Fibroblast of mammary gland (primary cell): ENCODE data around the gene STAB1.

Experiments used
- DNase-seq: peaks from one replicate; pipeline ENCODE4 v3.0.0-alpha.2; 2010; ENCODE audit warnings: low read depth
- H3K4me3 ChIP-seq: 2 replicates; pipeline ENCODE4 v1.5.1; 2011; ENCODE audit warnings: low read depth, mild to moderate bottlenecking, low read length, moderate library complexity; ENCODE audit not compliant: control insufficient read depth
- TF ChIP-seq, protein P1 (sequence below): conservative IDR thresholded peaks from 2 replicates; pipeline ENCODE4 v1.5.1; 2011; ENCODE audit warnings: low read depth, low read length, inconsistent platforms; ENCODE audit not compliant: control insufficient read depth, insufficient read depth

STAB1 gene

DNA sequence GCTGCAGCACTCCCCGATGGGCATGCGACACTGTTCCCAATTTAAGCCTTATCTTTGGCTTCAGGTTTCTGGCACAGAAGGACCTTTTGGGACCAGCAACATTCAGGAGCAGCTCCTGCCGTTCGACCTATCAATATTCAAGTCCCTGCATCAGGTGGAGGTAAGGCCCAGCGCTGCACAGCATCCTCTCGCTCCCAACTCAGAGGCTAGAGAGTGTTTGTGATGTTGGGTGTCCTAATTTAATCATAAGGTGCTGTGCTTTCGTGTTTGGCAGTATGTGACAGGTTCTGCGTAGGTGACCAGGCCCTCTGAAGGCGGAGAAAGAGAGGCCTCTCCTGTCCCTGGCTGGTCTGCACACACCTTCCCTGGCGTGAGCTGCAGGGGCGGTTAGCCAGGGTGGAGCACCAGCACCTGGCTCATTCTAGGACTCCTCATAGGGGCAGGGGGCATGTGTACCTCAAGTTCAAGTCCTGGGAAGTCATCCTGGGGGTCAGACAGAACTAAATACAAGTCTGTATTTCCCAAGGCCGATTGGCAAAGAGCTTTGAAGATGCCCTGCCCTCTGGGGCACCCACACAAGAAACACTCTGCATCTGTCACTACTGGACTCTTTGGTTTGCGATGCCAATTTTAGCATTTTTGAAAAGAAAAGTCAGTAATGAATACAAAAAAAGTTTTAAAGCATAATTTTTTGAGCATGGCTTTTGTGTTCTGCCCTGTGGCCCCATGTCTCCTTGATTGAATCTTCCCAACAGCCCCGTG, 22.7 kb upstream of the STAB1 start:
- TF ChIP-seq, protein P1, sequence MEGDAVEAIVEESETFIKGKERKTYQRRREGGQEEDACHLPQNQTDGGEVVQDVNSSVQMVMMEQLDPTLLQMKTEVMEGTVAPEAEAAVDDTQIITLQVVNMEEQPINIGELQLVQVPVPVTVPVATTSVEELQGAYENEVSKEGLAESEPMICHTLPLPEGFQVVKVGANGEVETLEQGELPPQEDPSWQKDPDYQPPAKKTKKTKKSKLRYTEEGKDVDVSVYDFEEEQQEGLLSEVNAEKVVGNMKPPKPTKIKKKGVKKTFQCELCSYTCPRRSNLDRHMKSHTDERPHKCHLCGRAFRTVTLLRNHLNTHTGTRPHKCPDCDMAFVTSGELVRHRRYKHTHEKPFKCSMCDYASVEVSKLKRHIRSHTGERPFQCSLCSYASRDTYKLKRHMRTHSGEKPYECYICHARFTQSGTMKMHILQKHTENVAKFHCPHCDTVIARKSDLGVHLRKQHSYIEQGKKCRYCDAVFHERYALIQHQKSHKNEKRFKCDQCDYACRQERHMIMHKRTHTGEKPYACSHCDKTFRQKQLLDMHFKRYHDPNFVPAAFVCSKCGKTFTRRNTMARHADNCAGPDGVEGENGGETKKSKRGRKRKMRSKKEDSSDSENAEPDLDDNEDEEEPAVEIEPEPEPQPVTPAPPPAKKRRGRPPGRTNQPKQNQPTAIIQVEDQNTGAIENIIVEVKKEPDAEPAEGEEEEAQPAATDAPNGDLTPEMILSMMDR: no peak
- DNase-seq: no peak
- H3K4me3 ChIP-seq: no peak overlapping the region

DNA sequence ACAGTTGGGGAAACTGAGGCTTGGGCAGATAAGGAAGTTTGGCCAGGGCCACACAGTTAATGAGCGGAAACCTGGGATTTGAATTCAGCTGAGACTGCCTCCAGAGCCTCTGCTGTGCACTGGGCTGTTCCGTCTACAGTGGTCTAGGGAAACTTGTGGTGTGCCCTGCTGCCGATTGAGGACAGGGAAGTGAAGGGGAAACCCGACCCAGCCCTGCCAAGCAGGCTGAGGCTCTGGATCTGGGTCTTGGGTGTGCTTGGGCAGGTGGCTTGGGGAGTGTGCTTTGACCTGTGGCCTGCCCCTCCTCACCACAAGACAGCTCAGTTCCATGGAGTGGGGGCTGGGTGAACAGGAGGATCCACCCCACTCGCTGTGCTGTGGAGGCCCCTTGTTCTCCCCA, 22.1 kb upstream of the STAB1 start:
- DNase-seq: no peak
- TF ChIP-seq, protein P1: no peak
- no peak overlapping the region for H3K4me3 ChIP-seq

DNA sequence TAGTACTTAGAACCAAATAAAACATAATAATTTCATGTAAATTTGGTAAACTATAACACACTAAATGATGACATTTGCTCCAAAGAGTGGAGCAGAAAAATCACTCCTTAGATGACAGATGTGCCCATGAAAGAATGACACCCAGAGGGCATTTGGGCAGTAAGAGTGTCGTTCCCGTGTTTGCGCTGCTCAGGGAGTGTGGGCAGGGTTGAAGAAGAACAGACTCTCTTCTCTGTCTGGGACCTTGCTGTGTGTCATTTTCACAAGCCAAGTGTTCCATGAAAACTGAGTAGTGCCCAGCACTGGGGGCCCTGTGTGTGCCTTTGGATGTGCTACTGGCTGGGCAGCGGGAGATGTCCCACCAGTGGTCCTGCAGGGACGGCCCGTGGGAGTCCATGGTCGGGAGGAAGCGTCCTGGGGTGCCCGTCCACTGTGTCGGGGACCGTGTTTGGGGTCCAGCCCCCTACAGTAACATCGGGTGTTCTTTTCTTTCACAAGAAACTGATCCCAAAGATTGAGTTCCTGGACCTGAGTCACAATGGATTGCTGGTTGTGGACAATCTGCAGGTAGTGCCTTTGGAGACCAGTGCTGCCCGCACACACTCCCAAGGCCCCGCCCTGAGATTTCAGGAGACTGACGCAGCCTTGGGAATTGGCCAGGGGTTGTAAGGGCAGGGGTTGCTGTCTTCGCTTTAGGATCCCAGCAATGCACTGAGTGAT, 17.9 kb upstream of the STAB1 start:
- no peak overlapping the region for H3K4me3 ChIP-seq
- no peak for DNase-seq
- TF ChIP-seq, protein P1: no peak

DNA sequence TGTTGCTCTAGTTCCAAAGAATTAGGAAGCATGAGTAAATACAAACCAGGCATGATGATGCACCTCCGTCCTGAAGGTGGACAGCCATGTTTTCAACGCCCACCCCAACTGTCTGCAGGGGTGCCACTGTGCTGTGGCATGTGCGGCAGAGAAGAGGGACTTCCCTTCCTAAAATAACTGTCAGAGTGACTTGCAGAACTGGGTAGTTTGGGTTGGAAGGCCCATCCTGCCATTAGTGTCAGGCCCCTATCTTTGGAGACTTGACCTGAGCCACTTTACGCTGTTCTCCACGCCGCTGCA, 17.4 kb upstream of the STAB1 start:
- H3K4me3 ChIP-seq: no peak overlapping the region
- TF ChIP-seq, protein P1: no peak
- no peak for DNase-seq

DNA sequence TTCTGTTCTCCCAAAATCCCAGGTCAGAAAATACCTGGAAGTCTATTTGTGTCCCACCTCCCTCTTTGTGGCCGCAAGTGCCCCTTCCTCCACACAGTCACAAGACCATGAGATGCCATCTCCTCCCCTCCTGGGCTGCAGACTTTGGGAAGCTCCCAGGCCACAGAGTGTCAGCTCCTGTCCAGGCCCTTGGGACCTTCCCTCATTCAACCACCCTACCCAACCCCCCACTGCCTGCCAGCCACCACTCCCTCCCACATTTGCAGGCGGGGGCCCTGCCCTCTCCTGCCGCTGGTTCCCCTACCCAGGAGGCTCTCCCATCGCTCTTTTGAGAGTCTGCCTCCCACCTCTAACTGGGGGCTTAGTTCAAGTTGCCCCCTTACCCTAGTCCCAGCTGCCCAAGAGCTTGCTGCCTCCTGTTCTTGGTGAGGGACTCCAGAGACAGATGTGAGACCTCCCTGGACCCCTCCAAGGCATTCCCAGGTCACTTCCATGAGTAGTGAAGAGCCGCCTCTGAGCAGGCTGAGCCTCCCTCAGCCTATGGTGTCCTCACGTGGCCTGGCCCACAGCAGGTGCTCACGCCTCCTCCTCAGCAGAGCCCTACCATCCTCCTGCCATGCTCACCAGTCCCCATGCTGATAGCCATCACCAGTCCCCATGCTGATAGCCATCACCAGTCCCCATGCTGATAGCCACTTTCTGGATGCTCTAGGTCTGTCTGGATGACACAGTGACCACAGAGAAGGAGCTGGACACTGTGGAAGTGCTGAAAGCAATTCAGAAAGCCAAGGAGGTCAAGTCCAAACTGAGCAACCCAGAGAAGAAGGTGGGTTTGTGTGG, 15.9 kb upstream of the STAB1 start:
- TF ChIP-seq, protein P1: no peak
- DNase-seq: no peak
- H3K4me3 ChIP-seq: no peak overlapping the region

DNA sequence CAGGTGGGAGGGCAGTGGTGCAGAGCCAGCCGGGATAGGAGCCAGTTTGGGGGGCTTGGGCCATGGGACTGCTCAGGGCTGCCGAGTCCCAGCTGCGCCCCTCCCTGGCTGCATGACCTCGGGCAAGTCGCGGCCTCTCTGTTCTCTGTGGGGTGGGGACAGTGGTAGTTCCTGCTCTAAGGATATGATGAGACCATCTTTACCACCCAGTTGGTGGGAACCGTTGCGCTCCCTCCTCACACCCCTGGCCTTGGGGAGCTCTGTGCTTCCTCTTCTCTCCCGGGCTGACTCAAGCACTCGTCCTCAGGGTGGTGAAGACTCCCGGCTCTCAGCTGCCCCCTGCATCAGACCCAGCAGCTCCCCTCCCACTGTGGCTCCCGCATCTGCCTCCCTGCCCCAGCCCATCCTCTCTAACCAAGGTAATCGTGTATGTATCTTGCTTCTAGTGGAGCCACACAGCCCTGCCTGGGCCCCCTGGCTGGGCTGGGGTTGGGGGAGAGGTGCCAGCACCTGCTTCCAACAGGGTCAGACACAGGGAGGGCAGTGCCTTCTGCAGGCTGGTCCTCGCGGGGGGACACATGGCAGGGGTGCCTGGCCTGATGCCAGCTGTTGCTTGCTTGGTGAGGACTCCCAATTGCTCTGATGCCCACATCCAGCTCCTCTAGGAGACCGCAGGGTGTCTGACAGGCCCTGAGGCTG, 15.1 kb upstream of the STAB1 start:
- no peak for DNase-seq
- H3K4me3 ChIP-seq: no peak overlapping the region
- TF ChIP-seq, protein P1: no peak
